Stomach (tissue), 4 donors: ENCODE results near the gene IQGAP2.

ENCODE experiments used
- CTCF ChIP-seq, 7 experiments: fragments of 450-650 bp in 4 of 7; fragments of 200-600 bp in 3 of 7; sonication (generic) in 3 of 7; IDR thresholded peaks; one replicate each; pipeline ENCODE4 v1.5.1; 2016 to 2019; ENCODE audit warnings: antibody characterized with exemption in 7 of 7, control low read depth in 2 of 7, mild to moderate bottlenecking in 1 of 7
- POLR2A ChIP-seq, 4 donors: fragments of 450-650 bp; IDR thresholded peaks; one replicate each; pipeline ENCODE4 v1.6.1; 2016; ENCODE audit warnings: antibody characterized with exemption in 4 of 4, control low read depth in 2 of 4, mild to moderate bottlenecking in 1 of 4, moderate library complexity in 1 of 4
- POLR2AphosphoS5 ChIP-seq, 3 donors: sonication (generic); formaldehyde crosslinking; IDR thresholded peaks; one replicate each; pipeline ENCODE4 v1.6.1; 2016; ENCODE audit warnings: antibody characterized with exemption in 3 of 3

- TF ChIP-seq CTCF (IDR thresholded peaks at IDR 0.05) (no peak), POLR2A (IDR thresholded peaks at IDR 0.05) (no peak), POLR2AphosphoS5 (IDR thresholded peaks at IDR 0.05) (no peak)
These were observed 192.8 kb downstream of the IQGAP2 start for GRCh38 chr5:76595755-76596481.
